ENCODE data around the gene FHOD1.
A peak's percentile ranks its signal among the peaks of the same experiment; 100 is the strongest.

The FHOD1 gene

DNA sequence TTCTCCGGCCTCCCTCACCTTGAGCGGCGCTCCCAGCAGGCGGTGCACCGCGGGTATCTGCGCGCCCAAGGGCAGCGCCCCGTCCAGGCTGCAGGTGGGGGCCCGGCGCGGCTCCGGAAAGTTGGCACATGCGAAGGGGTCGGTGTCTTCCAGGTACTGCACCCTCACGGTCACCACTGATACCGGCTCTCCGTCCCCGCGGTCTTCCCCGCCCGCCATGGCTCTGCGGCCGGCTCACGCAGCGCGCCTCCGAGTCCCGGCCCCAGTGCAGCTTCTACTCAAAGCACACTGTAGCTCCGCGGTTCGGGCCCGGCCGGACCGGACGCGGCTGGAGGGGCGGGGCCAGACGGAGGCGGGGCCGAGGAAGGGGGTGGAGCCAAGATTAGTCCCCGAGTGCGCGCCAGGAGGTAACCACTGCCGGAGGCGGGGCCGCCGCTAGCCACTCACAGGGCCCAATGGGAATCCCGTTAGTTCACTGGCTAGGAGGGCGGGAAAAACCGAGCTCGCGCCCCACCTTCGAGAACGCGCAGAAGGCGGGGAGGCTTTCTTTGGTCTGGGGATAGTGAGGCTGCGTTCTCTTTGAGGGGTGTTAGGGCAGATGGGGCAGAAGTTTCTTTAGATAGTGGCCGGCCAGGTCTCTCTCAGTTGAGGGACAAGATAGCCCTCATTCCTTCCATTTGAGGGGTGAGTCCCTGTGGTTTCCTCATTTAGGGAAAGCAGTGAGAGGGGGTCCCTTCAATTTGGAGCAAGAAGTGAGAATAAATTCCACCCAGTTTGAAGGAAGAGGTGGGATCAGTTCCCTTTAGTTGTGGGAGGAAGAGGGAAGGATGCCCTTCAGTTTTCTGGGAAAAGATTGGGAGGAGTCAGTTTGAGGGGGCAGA is at the start of gene FHOD1:
Gene FHOD1, minus strand, starts transcription at position 290 of the 881 bp plus-strand sequence. Its CDS starts 71 bp downstream, at position 219.
- FAIRE-seq: peak; percentile 65

GRCh38 chr16:67296420-67296819 is 49.1 kb upstream of the FHOD1 start:
- no peak for FAIRE-seq

DNA sequence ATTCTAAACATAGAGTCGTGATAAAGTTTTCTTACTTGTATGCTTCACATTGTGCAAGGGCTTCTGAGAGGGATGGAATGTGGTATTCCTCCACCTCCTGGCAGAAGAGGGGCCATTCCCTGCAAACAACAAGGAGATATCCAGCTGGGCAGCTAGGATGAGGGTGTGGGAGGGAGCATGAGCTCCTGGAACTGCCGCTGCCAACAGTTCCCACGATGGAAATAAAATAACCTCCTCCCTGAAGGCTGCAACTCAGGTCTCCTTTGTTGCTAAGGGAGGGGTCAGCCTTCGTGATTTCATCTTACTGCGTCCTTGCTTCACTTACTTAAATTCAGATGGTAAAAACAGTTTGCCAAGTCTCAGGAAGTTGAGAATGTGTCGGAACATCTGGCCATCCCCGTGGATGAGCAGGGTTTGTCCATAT is 47.7 kb upstream of the FHOD1 start:
- FAIRE-seq: no peak

GRCh38 chr16:67294171-67294757 is 47.0 kb upstream of the FHOD1 start:
- no peak for FAIRE-seq

DNA sequence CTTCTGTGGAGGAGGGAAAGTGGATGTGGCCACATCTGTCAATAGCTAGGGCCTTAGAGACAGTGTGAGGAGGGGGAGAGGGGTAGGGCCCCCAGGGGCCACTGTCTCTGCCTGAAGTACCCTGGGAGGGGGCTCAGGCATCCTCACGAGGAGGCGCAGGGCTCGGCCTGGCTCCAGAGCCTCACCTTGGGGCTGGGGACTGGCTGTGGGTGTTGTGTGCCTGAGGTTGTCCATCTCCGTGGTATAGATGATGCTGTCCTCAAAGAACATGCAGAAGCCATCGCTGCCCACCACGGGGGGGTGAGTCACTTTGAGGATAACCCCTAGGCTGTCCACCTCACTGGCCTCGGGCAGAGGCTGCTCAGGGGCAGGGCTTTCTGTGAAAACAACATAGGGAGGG is 44.2 kb upstream of the FHOD1 start:
- FAIRE-seq: no peak

DNA sequence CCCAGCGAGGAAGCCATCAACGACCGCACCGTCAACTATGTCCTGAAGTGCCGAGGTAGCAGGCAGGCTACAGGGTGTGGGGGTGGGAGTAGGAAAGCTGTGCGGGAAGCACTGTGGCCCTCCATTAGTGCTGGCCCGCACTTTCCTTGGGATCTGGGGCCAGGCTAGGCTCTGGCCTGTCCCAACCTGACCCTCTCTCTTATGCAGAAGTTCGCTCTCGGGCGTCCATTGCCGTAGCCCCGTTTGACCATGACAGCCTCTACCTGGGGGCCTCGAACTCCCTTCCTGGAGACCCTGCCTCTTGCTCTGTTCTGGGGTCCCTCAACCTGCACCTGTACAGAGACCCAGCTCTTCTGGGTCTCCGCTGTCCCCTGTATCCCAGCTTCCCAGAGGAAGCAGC is 40.7 kb upstream of the FHOD1 start:
- FAIRE-seq: no peak

DNA sequence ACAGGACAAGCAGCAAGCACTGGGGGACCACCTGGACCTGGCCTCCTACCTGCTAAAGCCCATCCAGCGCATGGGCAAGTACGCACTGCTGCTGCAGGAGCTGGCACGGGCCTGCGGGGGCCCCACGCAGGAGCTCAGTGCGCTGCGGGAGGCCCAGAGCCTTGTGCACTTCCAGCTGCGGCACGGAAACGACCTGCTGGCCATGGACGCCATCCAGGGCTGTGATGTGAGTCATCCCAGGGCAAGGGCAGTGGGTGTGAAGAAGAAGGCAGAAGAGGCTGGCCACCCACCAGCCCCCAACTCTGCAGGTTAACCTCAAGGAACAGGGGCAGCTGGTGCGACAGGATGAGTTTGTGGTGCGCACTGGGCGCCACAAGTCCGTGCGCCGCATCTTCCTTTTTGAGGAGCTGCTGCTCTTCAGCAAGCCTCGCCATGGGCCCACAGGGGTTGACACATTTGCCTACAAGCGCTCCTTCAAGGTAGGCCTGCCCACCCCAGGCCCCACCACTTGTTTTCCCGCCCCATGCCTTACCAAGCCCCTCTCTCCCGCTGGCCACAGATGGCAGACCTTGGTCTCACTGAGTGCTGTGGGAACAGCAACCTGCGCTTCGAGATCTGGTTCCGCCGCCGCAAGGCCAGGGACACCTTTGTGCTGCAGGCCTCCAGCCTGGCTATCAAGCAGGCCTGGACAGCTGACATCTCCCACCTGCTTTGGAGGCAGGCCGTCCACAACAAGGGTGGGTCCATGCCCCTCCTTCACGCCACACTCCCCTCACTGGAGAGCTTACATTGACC is 39.4 kb upstream of the FHOD1 start:
- no peak for FAIRE-seq

GRCh38 chr16:67284699-67285646 is 37.7 kb upstream of the FHOD1 start:
- FAIRE-seq: no peak

DNA sequence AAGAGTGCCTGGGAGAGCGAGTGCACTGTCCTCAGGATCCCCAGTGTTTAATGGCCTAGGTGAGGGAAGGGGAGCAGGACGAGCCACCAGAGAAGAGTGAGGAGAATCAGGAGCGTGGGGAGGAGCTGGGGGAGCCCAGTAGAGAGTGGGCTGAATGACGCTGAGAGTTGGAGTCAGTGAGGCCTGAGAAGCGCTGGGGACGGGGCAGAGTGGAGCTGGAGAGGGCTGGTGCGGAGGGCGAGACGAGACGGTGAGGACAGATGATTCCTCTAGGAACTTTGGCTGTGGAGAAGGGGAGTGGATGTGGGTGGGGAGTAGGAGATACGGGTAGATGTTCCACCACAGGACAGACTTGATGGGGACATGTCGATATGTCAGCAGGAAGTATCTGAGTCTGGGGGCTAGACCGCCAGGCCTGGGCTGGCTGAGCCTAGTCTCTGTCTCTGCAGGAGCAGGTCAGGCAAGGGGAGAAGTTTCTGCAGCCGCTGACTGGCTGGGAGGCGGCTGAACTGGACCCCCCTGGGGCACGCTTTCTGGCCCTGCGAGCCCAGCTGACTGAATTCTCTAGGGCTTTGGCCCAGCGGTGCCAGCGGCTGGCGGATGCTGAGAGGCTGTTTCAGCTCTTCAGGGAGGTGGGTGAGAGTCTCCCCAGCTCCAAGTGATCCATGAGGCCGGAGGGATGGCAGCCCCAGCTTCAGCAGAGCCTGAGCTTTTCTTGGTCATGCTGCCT is 36.7 kb upstream of the FHOD1 start:
- no peak for FAIRE-seq

DNA sequence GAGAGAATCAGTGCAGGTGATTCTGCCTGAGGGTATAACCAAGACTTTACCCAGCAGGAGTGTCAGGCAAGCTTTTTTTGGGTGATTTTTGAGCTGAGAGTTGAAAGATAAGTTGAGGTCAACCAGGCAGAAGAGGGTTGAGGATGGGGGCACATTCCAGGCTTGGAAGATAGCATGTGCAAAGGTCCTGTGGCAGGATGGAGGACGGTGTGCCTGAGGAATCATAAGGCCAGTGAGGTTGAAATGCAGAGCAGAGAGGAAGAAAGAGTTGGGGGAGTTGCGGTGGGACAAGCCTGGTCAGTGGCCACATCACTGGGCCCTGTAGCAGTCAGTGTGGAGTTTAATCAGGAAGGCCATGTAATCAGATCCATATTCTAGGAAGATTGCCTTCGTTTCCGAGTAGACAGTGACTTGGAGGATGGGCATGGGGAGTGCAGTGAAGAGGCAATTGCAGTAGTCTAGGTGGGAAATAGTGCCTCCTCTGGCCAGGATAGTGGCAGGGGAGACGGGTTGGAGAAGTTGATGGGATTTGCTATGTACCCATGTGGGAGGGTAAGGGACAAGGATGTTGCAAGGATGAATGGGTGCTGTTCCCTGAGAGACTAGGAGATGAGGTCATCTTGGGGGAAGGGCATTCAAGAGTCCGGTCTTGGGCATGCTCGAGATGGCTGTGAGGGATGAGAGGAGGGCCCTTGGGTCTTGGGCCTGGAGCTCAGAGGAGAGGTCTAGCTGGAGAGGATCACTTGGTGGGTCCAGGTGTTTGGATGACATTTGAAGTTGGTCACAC is 36.0 kb upstream of the FHOD1 start:
- FAIRE-seq: no peak

GRCh38 chr16:67282447-67282805 is 35.1 kb upstream of the FHOD1 start:
- FAIRE-seq: no peak

- FAIRE-seq: no peak
Observed at GRCh38 chr16:67281536-67282446, 34.5 kb upstream of the FHOD1 start.

GRCh38 chr16:67280090-67281015 is 33.1 kb upstream of the FHOD1 start:
- FAIRE-seq: no peak

GRCh38 chr16:67279296-67280089 is 32.2 kb upstream of the FHOD1 start, which contains the start of gene PLEKHG4:
TSS of gene PLEKHG4 (plus strand) at chr16:67279532. CDS start at chr16:67280045, 513 bp downstream.
- no peak for FAIRE-seq

DNA sequence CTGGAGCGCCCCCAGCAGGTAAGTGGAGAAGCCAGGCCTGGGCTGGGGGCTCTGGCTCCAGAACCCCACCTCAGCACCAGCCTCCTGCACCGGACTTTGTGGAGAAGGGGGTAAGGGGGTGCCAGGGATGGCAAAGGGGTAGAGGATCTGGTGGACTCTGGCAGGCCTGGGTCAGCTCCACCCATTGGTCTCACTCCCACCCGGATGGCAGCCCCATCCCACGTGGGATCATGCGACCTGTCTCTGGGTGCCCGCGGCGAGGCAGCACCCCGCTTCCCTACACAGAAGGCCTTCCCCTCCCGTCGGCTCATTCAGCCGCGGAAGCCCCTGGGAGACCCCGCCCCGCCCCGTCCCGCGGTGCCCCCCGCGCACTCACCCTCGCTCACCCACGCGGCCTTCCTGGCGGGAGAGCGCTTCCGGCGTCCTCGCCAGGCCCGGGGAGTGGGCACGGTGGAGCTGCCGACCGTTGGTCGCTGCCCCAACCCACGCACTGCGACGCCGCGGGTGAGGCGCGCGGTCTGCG is 31.6 kb upstream of the FHOD1 start:
- FAIRE-seq: no peak

- FAIRE-seq: no peak
Observed at GRCh38 chr16:67277999-67278772, 30.9 kb upstream of the FHOD1 start.

All from A204.1 (cell line).